ENCODE measurements around the gene CENPP.

CENPP gene

DNA sequence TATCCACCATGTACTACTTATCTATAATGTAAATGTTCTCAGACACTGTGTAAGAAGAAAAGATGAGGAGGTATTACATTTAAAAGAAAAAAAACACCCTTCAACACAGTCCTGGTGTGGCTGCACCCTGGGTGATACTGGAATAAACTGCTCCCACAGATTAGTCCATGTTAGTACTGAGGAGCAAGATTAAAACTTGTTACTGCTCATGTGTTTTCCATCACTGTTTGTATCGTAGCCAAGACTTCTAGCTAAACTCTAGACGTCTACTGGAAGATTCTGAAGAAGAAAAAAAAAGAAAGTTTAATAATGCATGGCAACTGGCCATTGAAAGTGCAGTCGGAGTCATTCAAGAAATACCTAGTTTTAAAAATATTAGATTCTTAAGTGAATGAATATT is 156.6 kb downstream of the CENPP start, which contains the start of gene ASPN:
ASPN (minus strand) TSS at position 178 of the 400 bp plus-strand sequence.
- Histone ChIP-seq H3K9me2 (replicated peaks; ENCODE audit: insufficient read depth, low read length) (no peaks in the 10 kb centered on the region), H3K9ac (ENCODE audit: low read length) (no peak within 1 kb of the TSS), H3K4me2 (ENCODE audit: low read depth, low read length, poor library complexity, severe bottlenecking) (no peak within 1 kb of the TSS), H3K27ac (ENCODE audit: low read depth, low read length) (no peak within 1 kb of the TSS), H3K4me3 (ENCODE audit: insufficient read depth, low read length, poor library complexity, severe bottlenecking) (no peak within 1 kb of the TSS), H3K36me3 (ENCODE audit: low read length) (no peaks in the 10 kb centered on the region), H3K27me3 (ENCODE audit: low read length) (no peaks in the 10 kb centered on the region), H3K79me2 (ENCODE audit: insufficient read depth, low read length) (no peaks in the 10 kb centered on the region), H3F3A (ENCODE audit: insufficient read depth) (no peaks in the 10 kb centered on the region), H2AFZ (ENCODE audit: low read depth, low read length, severe bottlenecking) (no peak within 1 kb of the TSS), H3K9me3 (ENCODE audit: insufficient read depth, low read length) (no peaks in the 10 kb centered on the region), H4K20me1 (ENCODE audit: low read depth, low read length) (no peaks in the 10 kb centered on the region)
- TF ChIP-seq EZH2phosphoT487 (conservative IDR thresholded peaks at IDR 0.05; ENCODE audit: low read length): no peak
- TF ChIP-seq, protein P1, sequence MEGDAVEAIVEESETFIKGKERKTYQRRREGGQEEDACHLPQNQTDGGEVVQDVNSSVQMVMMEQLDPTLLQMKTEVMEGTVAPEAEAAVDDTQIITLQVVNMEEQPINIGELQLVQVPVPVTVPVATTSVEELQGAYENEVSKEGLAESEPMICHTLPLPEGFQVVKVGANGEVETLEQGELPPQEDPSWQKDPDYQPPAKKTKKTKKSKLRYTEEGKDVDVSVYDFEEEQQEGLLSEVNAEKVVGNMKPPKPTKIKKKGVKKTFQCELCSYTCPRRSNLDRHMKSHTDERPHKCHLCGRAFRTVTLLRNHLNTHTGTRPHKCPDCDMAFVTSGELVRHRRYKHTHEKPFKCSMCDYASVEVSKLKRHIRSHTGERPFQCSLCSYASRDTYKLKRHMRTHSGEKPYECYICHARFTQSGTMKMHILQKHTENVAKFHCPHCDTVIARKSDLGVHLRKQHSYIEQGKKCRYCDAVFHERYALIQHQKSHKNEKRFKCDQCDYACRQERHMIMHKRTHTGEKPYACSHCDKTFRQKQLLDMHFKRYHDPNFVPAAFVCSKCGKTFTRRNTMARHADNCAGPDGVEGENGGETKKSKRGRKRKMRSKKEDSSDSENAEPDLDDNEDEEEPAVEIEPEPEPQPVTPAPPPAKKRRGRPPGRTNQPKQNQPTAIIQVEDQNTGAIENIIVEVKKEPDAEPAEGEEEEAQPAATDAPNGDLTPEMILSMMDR (IDR thresholded peaks at IDR 0.05; ENCODE audit: insufficient read depth, low read length, poor library complexity, severe bottlenecking): no peak

DNA sequence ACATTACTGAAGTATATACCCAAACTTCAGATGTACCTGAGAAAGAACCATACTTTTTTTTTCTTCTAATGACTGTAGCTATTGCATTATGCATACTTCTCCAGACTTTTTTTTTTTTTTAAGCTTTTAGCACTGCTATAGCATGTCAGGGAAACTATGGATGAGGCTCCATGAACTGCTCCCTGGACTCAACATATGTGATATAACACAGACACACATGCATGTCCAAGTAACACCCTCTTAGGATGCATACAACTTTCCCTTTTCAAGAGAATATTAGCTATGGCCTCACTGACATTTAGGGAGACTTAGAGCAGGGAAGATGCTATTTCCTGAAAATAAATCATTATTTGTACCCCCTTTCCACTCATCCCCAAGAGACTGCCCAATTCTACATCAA is 157.1 kb downstream of the CENPP start:
- TF ChIP-seq, protein P1 (IDR thresholded peaks at IDR 0.05; ENCODE audit: insufficient read depth, low read length, poor library complexity, severe bottlenecking): no peak
- TF ChIP-seq EZH2phosphoT487 (conservative IDR thresholded peaks at IDR 0.05; ENCODE audit: low read length): no peak
- Histone ChIP-seq H4K20me1 (ENCODE audit: low read depth, low read length) (no peaks in the 10 kb centered on the region), H3K27me3 (ENCODE audit: low read length) (no peaks in the 10 kb centered on the region), H3K27ac (ENCODE audit: low read depth, low read length) (no peak overlapping the region), H3K9me3 (ENCODE audit: insufficient read depth, low read length) (no peaks in the 10 kb centered on the region), H3F3A (ENCODE audit: insufficient read depth) (no peaks in the 10 kb centered on the region), H3K79me2 (ENCODE audit: insufficient read depth, low read length) (no peaks in the 10 kb centered on the region), H3K9me2 (replicated peaks; ENCODE audit: insufficient read depth, low read length) (no peaks in the 10 kb centered on the region), H3K4me2 (ENCODE audit: low read depth, low read length, poor library complexity, severe bottlenecking) (no peak overlapping the region), H3K4me3 (ENCODE audit: insufficient read depth, low read length, poor library complexity, severe bottlenecking) (no peak overlapping the region), H3K9ac (ENCODE audit: low read length) (no peak overlapping the region), H2AFZ (ENCODE audit: low read depth, low read length, severe bottlenecking) (no peak overlapping the region), H3K36me3 (ENCODE audit: low read length) (no peaks in the 10 kb centered on the region)

DNA sequence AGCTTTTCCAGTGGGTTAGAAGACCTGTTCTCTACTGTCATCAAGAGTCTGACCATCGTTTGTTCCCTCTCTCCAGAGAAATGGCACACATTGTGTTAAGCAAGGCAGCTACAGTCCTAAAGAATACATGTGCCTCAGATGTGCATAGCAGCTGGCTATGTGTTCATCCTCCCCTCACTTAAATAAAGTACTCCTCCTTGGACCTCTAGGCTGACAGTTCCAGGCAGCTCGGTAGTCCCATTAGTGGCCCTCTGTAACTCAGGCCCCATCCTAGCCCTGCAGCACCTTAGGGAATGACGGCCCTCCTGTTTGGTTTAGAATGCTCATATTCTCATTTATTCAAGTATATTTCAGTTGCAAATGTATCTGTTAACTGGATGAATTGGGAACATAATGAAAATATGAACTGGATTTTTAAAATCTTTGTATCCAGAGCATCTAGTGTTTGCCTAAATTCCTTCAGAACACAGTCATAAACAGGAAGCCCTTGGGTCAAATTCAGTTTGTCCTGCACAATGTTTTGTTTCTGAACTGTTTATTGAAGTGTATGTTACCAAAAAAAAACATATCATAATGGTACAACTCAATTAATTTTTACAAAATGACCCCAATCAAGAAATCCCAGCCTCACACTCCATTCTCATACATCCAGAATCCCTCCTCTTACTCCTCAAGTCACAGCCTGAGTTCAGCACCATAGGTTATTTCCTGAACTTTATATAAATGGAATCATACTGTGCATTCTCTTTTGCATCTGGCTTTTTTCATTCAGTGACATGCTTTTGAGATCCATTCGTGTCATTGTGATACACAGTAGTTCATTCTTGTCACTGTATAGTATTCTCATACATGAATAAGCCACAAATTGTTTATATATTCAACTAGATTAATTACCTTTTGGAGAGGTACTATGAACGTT is 158.1 kb downstream of the CENPP start:
- Histone ChIP-seq H3K9me2 (replicated peaks; ENCODE audit: insufficient read depth, low read length) (no peaks in the 10 kb centered on the region), H3K4me2 (ENCODE audit: low read depth, low read length, poor library complexity, severe bottlenecking) (no peak overlapping the region), H3K36me3 (ENCODE audit: low read length) (no peaks in the 10 kb centered on the region), H3K4me3 (ENCODE audit: insufficient read depth, low read length, poor library complexity, severe bottlenecking) (no peak overlapping the region), H3K79me2 (ENCODE audit: insufficient read depth, low read length) (no peaks in the 10 kb centered on the region), H4K20me1 (ENCODE audit: low read depth, low read length) (no peaks in the 10 kb centered on the region), H2AFZ (ENCODE audit: low read depth, low read length, severe bottlenecking) (no peak overlapping the region), H3K9ac (ENCODE audit: low read length) (no peak overlapping the region), H3K27ac (ENCODE audit: low read depth, low read length) (no peak overlapping the region), H3F3A (ENCODE audit: insufficient read depth) (no peaks in the 10 kb centered on the region), H3K9me3 (ENCODE audit: insufficient read depth, low read length) (no peaks in the 10 kb centered on the region), H3K27me3 (ENCODE audit: low read length) (no peaks in the 10 kb centered on the region)
- TF ChIP-seq EZH2phosphoT487 (conservative IDR thresholded peaks at IDR 0.05; ENCODE audit: low read length): no peak
- TF ChIP-seq, protein P1 (IDR thresholded peaks at IDR 0.05; ENCODE audit: insufficient read depth, low read length, poor library complexity, severe bottlenecking): no peak
